Hepatocyte (in vitro differentiated cells): ENCODE data around the gene SEMA3D. TPM values are rescaled to one million over a fixed set of nuclear protein-coding genes. Genes with fewer than 3 reads are reported as not detected.

Experiments
- DNase-seq: peaks from one replicate; pipeline ENCODE4 v3.0.0-alpha.2; 2016; ENCODE audit warnings: low spot score
- H2AFZ ChIP-seq: fragments of 200-600 bp; sonication (generic); 2 replicates; pipeline ENCODE4 v1.6.0; 2016; ENCODE audit warnings: antibody characterized with exemption, mild to moderate bottlenecking
- H3K27ac ChIP-seq: fragments of 200-600 bp; sonication (generic); 2 replicates; pipeline ENCODE4 v1.5.1; 2016; ENCODE audit warnings: mild to moderate bottlenecking
- H3K27me3 ChIP-seq: fragments of 200-600 bp; sonication (generic); 2 replicates; pipeline ENCODE4 v1.6.1; 2016
- H3K36me3 ChIP-seq: fragments of 200-600 bp; sonication (generic); replicated peaks from 2 replicates; pipeline ENCODE4 v1.5.1; 2016; ENCODE audit warnings: low read depth; ENCODE audit not compliant: insufficient read depth
- H3K4me1 ChIP-seq: fragments of 200-600 bp; sonication (generic); 2 replicates; pipeline ENCODE4 v1.5.1; 2016; ENCODE audit warnings: mild to moderate bottlenecking, moderate library complexity; ENCODE audit not compliant: insufficient read depth
- H3K4me2 ChIP-seq: fragments of 200-600 bp; sonication (generic); 2 replicates; pipeline ENCODE4 v1.6.0; 2016
- H3K4me3 ChIP-seq: fragments of 200-600 bp; sonication (generic); 2 replicates; pipeline ENCODE4 v1.5.1; 2016; ENCODE audit warnings: mild to moderate bottlenecking
- H3K79me2 ChIP-seq: fragments of 200-600 bp; sonication (generic); 2 replicates; pipeline ENCODE4 v1.6.0; 2017; ENCODE audit warnings: mild to moderate bottlenecking
- H3K9me2 ChIP-seq: fragments of 200-600 bp; sonication (generic); replicated peaks from 2 replicates; pipeline ENCODE4 v1.6.0; 2017; ENCODE audit warnings: mild to moderate bottlenecking; ENCODE audit not compliant: insufficient read depth
- H3K9me3 ChIP-seq: fragments of 200-600 bp; sonication (generic); 2 replicates; pipeline ENCODE4 v1.5.1; 2016; ENCODE audit warnings: low read depth, mild to moderate bottlenecking
- H4K20me1 ChIP-seq: fragments of 200-600 bp; sonication (generic); 2 replicates; pipeline ENCODE4 v1.6.0; 2016; ENCODE audit warnings: mild to moderate bottlenecking; ENCODE audit not compliant: insufficient read depth, poor library complexity, severe bottlenecking
- CTCF ChIP-seq: fragments of 200-600 bp; sonication (generic); IDR thresholded peaks from 2 replicates; pipeline ENCODE4 v1.5.1; 2016; ENCODE audit warnings: antibody characterized with exemption, mild to moderate bottlenecking; ENCODE audit not compliant: poor library complexity
- EZH2 ChIP-seq: fragments of 200-600 bp; sonication (generic); IDR thresholded peaks from 2 replicates; pipeline ENCODE4 v1.6.1; 2016; ENCODE audit warnings: antibody characterized with exemption, mild to moderate bottlenecking, borderline replicate concordance
- EZH2phosphoT487 ChIP-seq: fragments of 200-600 bp; sonication (generic); IDR thresholded peaks from one replicate; pipeline ENCODE4 v1.6.1; 2018; ENCODE audit warnings: antibody characterized with exemption, mild to moderate bottlenecking, low read depth, moderate library complexity; ENCODE audit not compliant: unreplicated experiment, severe bottlenecking
- WGBS: methylation state at CpG from one replicate; pipeline ENCODE4 v1.1.6; 2016; ENCODE audit warnings: low lambda C conversion rate; ENCODE audit errors: missing lambda C conversion rate; 5-methylcytosine and 5-hydroxymethylcytosine counted together
- polyA plus RNA-seq: library from polyadenylated mRNA; unstranded; fragments of >200 nt; fragmentation: Nextera tagmentation; extraction: Ambion mirVana; gene quantifications from 2 replicates; pipeline ENCODE4 v1.2.1, GENCODE V29; 2016
- total RNA-seq: library from RNA; depleted of rRNA; stranded (reverse); fragments of >200 nt; gene quantifications from 2 replicates; pipeline ENCODE4 v1.2.3, GENCODE V29; 2014

The SEMA3D gene
- total and polyA plus RNA-seq, 2 experiments from 2014 or later: 18.7 to 44.9 TPM

DNA sequence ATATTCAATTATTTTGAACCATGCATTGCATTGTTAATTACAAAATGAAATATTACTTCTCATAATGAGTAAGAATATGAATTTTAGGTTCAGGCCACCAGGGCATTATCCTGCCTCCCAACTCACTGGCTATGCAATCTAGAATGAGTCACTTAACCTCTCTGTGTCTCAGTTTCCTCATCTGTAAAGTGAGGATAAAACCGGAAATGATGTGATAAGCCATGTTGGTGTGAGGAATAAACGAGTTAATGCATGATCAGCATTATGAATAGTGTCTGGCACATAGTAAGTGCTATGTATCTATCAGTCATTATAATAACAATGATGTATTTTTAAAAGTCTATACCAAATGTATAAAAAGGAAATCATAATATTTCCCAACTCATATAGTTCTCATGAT lies 85.5 kb downstream of the SEMA3D start:
- DNase-seq: no peak
- Histone ChIP-seq H3K4me2 (no peak overlapping the region), H3K9me3 (no peaks in the 10 kb centered on the region), H3K4me3 (no peak overlapping the region), H3K27ac (no peak overlapping the region), H4K20me1 (no peaks in the 10 kb centered on the region), H3K4me1 (no peaks in the 10 kb centered on the region), H3K27me3 (no peaks in the 10 kb centered on the region), H3K9me2 (no peaks in the 10 kb centered on the region), H2AFZ (no peak overlapping the region), H3K36me3 (no peaks in the 10 kb centered on the region), H3K79me2 (no peaks in the 10 kb centered on the region)
- 94% methylated on average over 2 of the region's 2 CpGs for whole genome bisulfite sequencing
- TF ChIP-seq EZH2 (no peak), CTCF (no peak), EZH2phosphoT487 (no peak)

GRCh38 chr7:85097844-85098243 lies 89.0 kb downstream of the SEMA3D start:
- H3K36me3 ChIP-seq: no peaks in the 10 kb centered on the region
- H3K27me3 ChIP-seq: no peaks in the 10 kb centered on the region
- no peaks in the 10 kb centered on the region for H3K9me3 ChIP-seq
- H4K20me1 ChIP-seq: no peaks in the 10 kb centered on the region
- no peak overlapping the region for H2AFZ ChIP-seq
- H3K4me1 ChIP-seq: no peaks in the 10 kb centered on the region
- H3K79me2 ChIP-seq: no peaks in the 10 kb centered on the region
- H3K9me2 ChIP-seq: no peaks in the 10 kb centered on the region
- no peak overlapping the region for H3K4me3 ChIP-seq
- no peak for DNase-seq
- H3K27ac ChIP-seq: no peak overlapping the region
- 78% methylated on average over 1 of the region's 1 CpG for WGBS
- no peak overlapping the region for H3K4me2 ChIP-seq
- no peak for TF ChIP-seq EZH2
- no peak for TF ChIP-seq CTCF
- TF ChIP-seq EZH2phosphoT487: no peak

DNA sequence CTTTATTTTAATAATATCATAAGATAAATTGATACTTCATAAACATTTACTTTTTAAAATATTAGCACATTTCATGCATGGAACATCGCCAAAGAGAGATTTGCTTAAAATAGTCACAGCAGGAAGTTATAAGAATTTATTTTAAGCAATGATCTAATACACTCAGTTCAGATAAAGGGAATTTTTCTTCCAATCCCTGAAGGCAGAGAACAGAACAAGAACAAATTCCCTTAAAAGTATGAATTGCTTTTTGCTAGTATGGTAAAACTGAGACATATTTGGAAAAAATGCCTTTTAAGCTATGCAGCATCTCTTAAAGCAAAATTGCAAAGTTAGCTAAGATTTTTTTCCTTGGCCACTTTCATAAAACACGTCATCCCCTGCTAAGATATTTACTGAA lies 91.0 kb downstream of the SEMA3D start:
- WGBS: 83% methylated on average over 2 of the region's 2 CpGs

More for the DNA sequence above, 91.0 kb downstream of the SEMA3D start:
- H3K36me3 ChIP-seq: no peaks in the 10 kb centered on the region
- H3K4me1 ChIP-seq: no peaks in the 10 kb centered on the region
- no peaks in the 10 kb centered on the region for H3K9me3 ChIP-seq
- no peaks in the 10 kb centered on the region for H3K27me3 ChIP-seq
- no peak overlapping the region for H2AFZ ChIP-seq
- H3K9me2 ChIP-seq: no peaks in the 10 kb centered on the region
- no peak overlapping the region for H3K27ac ChIP-seq
- H4K20me1 ChIP-seq: no peaks in the 10 kb centered on the region
- no peak overlapping the region for H3K4me3 ChIP-seq
- no peak overlapping the region for H3K4me2 ChIP-seq
- no peak for DNase-seq
- TF ChIP-seq EZH2phosphoT487 (no peak), CTCF (no peak), EZH2 (no peak)
- H3K79me2 ChIP-seq: no peaks in the 10 kb centered on the region
